Activated CD4-positive, alpha-beta T cell treated with anti-CD3 and anti-CD28 coated beads for 24 hours (primary cell): ENCODE measurements around the gene FGF14.

Experiments used
- DNase-seq, 2 donors: peaks; one replicate each; pipeline ENCODE4 v3.0.0-alpha.2; 2020; ENCODE audit warnings: low read depth in 2 of 2

FGF14 gene

GRCh38 chr13:102367836-102368235 lies 34.0 kb downstream of the FGF14 start:
- DNase-seq, result no peak

- no peak for DNase-seq
Measured at GRCh38 chr13:102361113-102361512, 40.7 kb downstream of the FGF14 start.

- DNase-seq, result no peak
Measured at GRCh38 chr13:102359264-102359663, 42.6 kb downstream of the FGF14 start.

GRCh38 chr13:102355251-102355650 lies 46.6 kb downstream of the FGF14 start:
- DNase-seq, result no peak

- no peak for DNase-seq
Measured at GRCh38 chr13:102354011-102354410, 47.8 kb downstream of the FGF14 start.

- DNase-seq, result no peak
Measured at GRCh38 chr13:102351521-102351920, 50.3 kb downstream of the FGF14 start.

DNA sequence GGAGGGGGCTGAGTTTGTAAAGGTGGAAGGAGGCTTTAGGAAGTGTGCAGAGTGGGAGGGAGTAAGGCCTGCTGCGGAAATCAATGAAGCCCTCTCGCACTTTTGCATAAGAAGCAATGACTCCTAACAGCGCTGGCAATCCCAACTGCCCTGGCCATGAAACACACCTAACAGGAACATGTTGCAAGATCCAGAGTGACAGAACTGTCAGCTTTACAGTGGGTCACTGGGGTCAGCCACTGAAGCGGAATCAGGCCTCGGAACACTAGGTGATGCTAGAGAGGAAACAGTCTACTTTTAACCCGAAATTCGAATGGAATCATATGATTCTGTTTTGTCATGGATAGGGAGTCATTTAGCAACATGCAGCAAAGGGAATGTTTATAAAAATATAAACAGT lies 54.4 kb downstream of the FGF14 start:
- DNase-seq, result no peak

- no peak for DNase-seq
Measured at GRCh38 chr13:102346769-102347168, 55.1 kb downstream of the FGF14 start.

- no peak for DNase-seq
Measured at GRCh38 chr13:102344410-102344809, 57.4 kb downstream of the FGF14 start.

DNA sequence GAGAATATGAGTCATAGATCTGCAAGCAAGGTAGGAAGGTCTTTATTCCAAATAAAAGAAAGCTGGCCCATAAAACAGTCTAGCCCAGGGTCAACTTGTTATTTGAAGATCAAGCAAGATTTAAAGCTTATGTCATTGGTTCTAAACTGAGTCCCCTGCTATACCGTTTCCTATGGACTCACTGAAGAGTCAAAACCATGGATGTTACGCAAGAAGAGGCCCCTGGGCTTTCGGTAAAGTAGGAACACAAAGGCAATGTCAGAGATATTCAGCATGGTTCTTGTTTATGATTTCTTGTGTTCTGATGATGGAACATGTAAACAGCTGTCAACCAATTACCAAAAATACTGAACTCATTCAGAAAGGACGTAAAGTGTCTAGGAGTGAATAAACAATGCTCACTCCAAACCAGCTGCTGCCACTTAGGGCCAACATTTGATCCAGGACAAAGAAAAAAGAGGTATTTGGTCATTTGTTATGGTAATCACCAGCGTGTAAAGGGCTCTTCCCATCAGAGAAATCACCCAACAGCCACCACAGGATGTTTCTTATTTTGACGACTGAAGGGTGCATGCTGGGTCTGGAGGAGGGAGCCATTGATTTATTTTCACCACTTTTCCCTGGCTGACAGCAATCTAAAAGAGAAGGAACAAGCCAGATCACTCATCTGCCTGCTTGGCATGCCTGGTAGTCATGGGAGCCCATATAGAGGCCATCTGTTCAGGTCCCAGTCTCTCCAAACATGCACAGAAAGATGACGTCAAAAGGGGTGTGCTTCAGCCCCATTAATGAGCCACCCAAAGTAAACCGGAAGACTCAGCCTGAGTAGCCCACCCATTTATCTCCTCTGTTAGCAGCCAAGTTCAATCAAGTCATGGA lies 68.3 kb downstream of the FGF14 start:
- no peak for DNase-seq

DNA sequence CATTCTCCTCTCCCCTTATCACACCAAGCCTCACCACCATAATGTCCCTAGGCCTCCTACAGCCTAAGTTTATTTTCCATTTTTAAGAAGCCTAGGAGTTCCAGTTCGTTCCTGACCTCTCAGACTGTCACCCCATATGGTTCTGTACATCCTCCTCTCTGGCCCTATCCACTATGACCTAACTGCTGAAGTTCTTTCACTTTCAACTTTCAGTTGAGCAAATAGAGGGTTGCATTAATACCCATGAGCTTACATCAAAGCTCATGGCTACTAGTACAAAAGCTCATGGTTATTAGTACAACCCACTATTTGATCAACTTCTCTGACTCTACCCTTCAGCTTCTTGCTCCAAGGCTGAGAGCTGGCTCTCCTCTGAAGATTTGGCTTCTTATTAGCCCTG lies 72.9 kb downstream of the FGF14 start:
- DNase-seq, result no peak

DNA sequence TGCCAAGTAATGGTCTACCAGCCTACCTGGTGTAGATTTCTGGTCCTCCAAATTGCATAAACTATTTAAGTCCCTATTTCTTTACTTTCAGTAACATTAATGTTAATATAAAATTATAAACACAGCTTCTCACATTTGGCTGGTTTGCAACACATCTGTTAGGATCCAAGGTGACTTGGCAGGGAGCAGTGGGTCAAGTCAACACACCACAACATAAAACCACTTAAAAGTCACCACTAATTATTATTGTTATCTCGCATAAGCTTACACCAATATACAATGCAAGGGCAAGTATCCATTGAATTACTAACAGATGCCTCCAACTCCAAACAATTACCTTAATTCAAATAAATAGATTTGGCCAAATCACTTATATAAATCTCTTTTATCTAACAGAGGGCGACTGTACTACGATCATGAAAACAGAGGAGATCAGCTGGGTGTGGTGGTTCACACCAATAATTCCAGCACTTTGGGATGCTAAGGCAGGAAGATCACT lies 74.7 kb downstream of the FGF14 start:
- DNase-seq, result no peak

DNA sequence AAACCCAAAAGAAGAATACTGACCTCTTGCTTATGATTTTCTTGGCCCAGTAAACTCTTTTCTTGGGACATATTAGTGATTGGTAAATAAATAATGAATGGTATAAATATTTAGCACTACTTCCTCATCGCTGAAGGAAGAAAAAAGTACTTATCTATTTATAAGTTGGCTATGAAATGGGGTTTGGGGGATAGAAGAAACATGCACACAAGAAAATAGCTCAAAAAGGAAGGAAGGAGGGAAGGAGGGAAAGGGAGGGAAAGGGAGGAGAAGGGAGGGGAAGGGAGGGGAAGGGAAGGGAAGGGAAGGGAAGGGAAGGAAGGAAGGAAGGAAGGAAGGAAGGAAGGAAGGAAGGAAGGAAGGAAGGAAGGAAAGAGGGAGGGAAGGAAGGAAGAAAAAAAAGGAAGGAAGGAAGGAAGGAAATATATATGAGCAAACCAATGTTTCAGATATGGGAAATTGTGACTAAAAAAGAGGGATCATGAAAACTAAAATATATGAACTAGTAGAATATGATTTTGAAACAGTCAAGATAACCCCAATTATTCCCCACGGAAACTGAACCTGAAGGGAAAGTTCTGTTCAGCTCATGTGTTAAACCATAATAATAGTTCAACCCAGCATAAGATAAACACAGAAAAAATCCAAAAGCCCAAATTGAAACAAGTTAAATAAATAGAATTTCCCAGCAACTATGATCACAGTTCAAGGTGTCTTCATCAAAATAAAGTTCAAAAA lies 75.3 kb downstream of the FGF14 start:
- DNase-seq, result no peak

DNA sequence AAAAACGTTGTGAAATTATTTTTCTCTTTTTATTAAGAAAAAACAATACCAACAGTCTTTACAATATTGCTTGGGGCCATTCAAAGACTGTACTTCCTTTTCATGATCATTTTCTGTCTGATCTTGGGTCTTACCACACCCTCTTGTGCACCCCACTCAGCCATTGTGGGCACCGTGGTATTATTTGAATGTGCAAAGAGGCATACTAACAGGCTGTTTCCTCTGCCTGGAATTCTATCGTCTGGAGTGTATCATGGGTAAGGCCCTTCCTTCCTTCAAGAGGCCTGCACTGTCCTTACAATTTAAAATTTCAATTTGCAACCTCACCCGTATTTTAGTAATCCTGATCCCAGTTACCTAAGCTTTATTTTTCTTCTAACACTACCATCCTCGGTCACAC lies 76.5 kb downstream of the FGF14 start:
- DNase-seq, result no peak

GRCh38 chr13:102323505-102323904 lies 78.3 kb downstream of the FGF14 start:
- no peak for DNase-seq

- no peak for DNase-seq
Measured at GRCh38 chr13:102323012-102323411, 78.8 kb downstream of the FGF14 start.

GRCh38 chr13:102322211-102322610 lies 79.6 kb downstream of the FGF14 start:
- no peak for DNase-seq

- no peak for DNase-seq
Measured at GRCh38 chr13:102318233-102318632, 83.6 kb downstream of the FGF14 start.

DNA sequence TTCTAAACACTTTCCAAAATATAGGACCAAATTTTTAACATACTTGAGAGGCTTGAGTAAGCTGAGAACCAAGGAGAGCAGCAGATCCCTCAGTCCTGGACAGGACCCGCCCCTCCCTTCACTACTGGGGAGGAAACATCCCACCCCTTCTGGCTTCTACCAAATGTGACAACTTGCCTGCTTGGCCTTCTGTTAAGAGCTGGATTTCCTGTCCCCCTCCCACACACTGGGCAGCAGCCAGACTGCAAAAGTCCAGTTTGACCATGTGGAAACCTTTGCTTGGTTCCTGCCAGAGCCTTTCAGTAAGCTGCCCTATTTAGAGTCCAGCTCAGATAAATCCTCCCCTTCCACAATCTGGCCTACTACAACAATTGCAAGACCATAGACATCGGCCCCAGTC lies 84.3 kb downstream of the FGF14 start:
- no peak for DNase-seq

DNA sequence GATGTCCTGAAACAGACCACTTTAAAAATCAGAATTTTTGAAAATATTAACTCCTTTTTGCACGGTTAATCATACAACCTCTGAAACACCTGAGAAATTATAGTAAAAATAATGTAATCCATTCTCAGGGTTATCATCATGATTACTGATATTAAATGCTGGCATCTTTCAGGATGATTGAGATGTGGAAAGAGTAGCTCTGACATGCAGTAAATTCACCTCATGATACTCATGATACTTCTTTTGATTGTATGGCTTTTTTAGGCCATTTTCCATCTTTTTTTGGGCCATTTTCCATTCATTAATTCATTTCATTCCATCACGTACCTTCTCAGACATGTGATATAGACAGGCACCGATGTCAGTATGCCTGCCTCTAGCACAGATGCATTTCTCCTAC lies 85.1 kb downstream of the FGF14 start:
- DNase-seq, result no peak

DNA sequence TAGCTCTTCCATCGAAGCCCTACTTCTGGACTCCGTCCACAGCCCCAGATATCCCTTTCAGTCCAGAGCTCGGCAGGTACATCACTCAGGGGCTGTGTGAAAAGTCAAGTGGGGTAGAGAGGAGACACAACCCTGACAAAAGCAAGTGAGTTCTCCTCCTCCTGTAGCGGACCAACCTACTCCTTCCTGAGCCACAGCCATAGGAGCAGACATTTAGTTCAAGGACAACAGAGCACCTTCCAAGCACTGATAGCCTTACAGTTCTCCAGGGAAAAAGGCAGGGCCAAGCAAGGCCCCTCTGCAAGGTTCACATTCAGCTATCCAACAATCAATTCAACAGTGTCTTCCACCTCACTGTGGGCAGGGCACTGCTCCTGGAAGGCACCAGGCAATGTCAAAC lies 89.0 kb downstream of the FGF14 start:
- no peak for DNase-seq

- no peak for DNase-seq
Measured at GRCh38 chr13:102311901-102312300, 89.9 kb downstream of the FGF14 start.

DNA sequence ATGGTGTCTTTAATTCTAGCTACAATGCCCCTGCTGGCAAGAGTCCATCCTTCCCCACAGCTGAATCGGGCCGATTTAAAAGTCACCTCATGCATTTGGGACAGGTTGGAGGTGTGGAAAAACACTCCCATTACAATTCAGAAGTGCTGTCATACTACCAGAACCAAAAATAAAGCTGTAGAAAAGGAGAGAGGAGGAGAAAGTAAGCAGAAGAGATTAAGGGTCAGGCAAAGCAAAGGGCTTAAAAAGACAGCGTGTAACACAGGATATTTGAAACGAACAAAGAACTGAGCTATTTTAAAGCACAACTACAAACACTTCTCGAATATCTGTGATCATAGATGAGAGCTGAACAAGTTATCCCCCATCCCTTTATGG lies 90.4 kb downstream of the FGF14 start:
- no peak for DNase-seq
